Testis (tissue), 3 donors: ENCODE data around the gene BHLHE40. TPM values are rescaled to one million over a fixed set of nuclear protein-coding genes. Genes with fewer than 3 reads are reported as not detected.

ENCODE experiments used
- DNase-seq: peaks from one replicate; pipeline ENCODE4 v3.0.0-alpha.2; 2019
- H3K27ac ChIP-seq, 2 donors: fragments of 200-600 bp; sonication (generic); one replicate each; pipeline ENCODE4 v1.5.1; 2019
- H3K27me3 ChIP-seq: fragments of 200-600 bp; sonication (generic); one replicate; pipeline ENCODE4 v1.5.1; 2019
- H3K36me3 ChIP-seq: fragments of 200-600 bp; sonication (generic); one replicate; pipeline ENCODE4 v1.5.1; 2017; ENCODE audit warnings: low read depth; ENCODE audit errors: missing control alignments
- H3K4me1 ChIP-seq: fragments of 200-600 bp; sonication (generic); one replicate; pipeline ENCODE4 v1.5.1; 2019
- H3K4me3 ChIP-seq, 2 donors: fragments of 200-600 bp; sonication (generic); one replicate each; pipeline ENCODE4 v1.5.1; 2017 to 2019
- H3K9me3 ChIP-seq: fragments of 200-600 bp; sonication (generic); one replicate; pipeline ENCODE4 v1.5.1; 2017
- CTCF ChIP-seq, 3 experiments: fragments of 450-650 bp in 2 of 3; fragments of 200-600 bp in 1 of 3; sonication (generic) in 1 of 3; IDR thresholded peaks; one replicate each; pipeline ENCODE4 v1.5.1; 2016 to 2019; ENCODE audit warnings: antibody characterized with exemption in 3 of 3, mild to moderate bottlenecking in 2 of 3, moderate library complexity in 1 of 3
- POLR2A ChIP-seq: fragments of 450-650 bp; IDR thresholded peaks from one replicate; pipeline ENCODE4 v1.6.1; 2017; ENCODE audit warnings: antibody characterized with exemption, mild to moderate bottlenecking, moderate library complexity
- WGBS, 2 donors: methylation state at CpG; one replicate each; pipeline ENCODE4 v1.1.5; 2018; 5-methylcytosine and 5-hydroxymethylcytosine counted together
- intact Hi-C: fragments of 100-400 bp; cut with DNase I; formaldehyde crosslinking; loops from one replicate; pipeline ENCODE4 v1.15.1; 2023; ENCODE audit warnings: low total_unique reads
- polyA plus RNA-seq: library from polyadenylated mRNA; stranded (reverse); fragments of 350-450 nt; fragmentation: Illumina TruSeq; extraction: RNeasy Lipid Tissue Mini Kit (QIAGEN cat#74804); gene quantifications from one replicate; pipeline ENCODE4 v1.2.3, GENCODE V29; 2014; ENCODE audit warnings: low read depth, low replicate concordance; ENCODE audit not compliant: insufficient read depth
- total RNA-seq, 2 donors: library from RNA; depleted of rRNA; stranded (reverse); fragments of >200 nt; gene quantifications; one replicate each; pipeline ENCODE4 v1.2.3, GENCODE V29; 2016

BHLHE40 gene
- total and polyA plus RNA-seq, 3 donors from 2014 or later, result 26.2 to 40.6 (median 28.7) TPM

- Histone ChIP-seq H3K27ac (peak overlapping the region; percentile 94 to 97), H3K9me3 (no peaks in the 10 kb centered on the region), H3K27me3 (no peaks in the 10 kb centered on the region), H3K4me1 (peaks cover 17% of the 10 kb centered on the region), H3K36me3 (no peaks in the 10 kb centered on the region), H3K4me3 (peak overlapping the region; percentile 77 to 92)
- TF ChIP-seq CTCF (IDR thresholded peaks at IDR 0.05) (no peak), POLR2A (no peak)
- intact Hi-C loops, result no loop called here
- 19 to 23% methylated on average over 35 of the region's 35 CpGs for WGBS, 2 donors
- peak; percentile 91 for DNase-seq
Measured at GRCh38 chr3:4977001-4977852, 2.0 kb upstream of the BHLHE40 start.

- TF ChIP-seq CTCF (IDR thresholded peaks at IDR 0.05) (no peak), POLR2A (no peak)
- Histone ChIP-seq H3K27ac (peak overlapping the region; percentile 94 to 97), H3K36me3 (no peaks in the 10 kb centered on the region), H3K9me3 (no peaks in the 10 kb centered on the region), H3K4me3 (peak overlapping the region; percentile 77 to 92), H3K27me3 (no peaks in the 10 kb centered on the region), H3K4me1 (peaks cover 17% of the 10 kb centered on the region)
- 0 to 2% methylated on average over 12 to 13 of the region's 13 CpGs for WGBS, 2 donors
- intact Hi-C loops, result no loop called here
- no peak for DNase-seq
Measured at GRCh38 chr3:4977853-4978203, 1.4 kb upstream of the BHLHE40 start.

- Histone ChIP-seq H3K27ac (peak overlapping the region; percentile 94 to 97), H3K4me3 (peak overlapping the region; percentile 77 to 92), H3K27me3 (no peaks in the 10 kb centered on the region), H3K9me3 (no peaks in the 10 kb centered on the region), H3K4me1 (peaks cover 19% of the 10 kb centered on the region), H3K36me3 (no peaks in the 10 kb centered on the region)
- no peak for TF ChIP-seq CTCF (IDR thresholded peaks at IDR 0.05)
- no peak for TF ChIP-seq POLR2A
- intact Hi-C loops, result no loop called here
- peak; percentile 96 for DNase-seq
- WGBS, 2 donors, result 0% methylated on average over 4 to 72 of the region's 76 CpGs
Measured at GRCh38 chr3:4978204-4978965, 852 bp upstream of the BHLHE40 start.

GRCh38 chr3:4978966-4979427 lies 240 bp upstream of the BHLHE40 start:
- intact Hi-C loops, result no loop called here
- Histone ChIP-seq H3K9me3 (no peaks in the 10 kb centered on the region), H3K27me3 (no peaks in the 10 kb centered on the region), H3K4me1 (peaks cover 25% of the 10 kb centered on the region), H3K27ac (peak overlapping the region; percentile 94 to 97), H3K4me3 (peak overlapping the region; percentile 77 to 92), H3K36me3 (no peaks in the 10 kb centered on the region)
- 0 to 2% methylated on average over 17 to 18 of the region's 31 CpGs for WGBS, 2 donors
- TF ChIP-seq POLR2A (no peak), CTCF (IDR thresholded peaks at IDR 0.05) (no peak)
- DNase-seq, result peak; percentile 97
